ENCODE results near the gene NCAN.

GRCh38 chr19:19209372-19209771 lies 2.4 kb upstream of the NCAN start:
- TF ChIP-seq CTCF (IDR thresholded peaks at IDR 0.05) = no peak
- no peak for TF ChIP-seq POLR2A (IDR thresholded peaks at IDR 0.05)

Data from esophagus squamous epithelium (tissue), 4 donors.